BE2C (cell line): ENCODE results near the gene RNF220.

ENCODE experiments used
- DNase-seq: peaks from one replicate; pipeline ENCODE4 v3.0.0-alpha.2; 2020
- H3K27me3 ChIP-seq: fragments of 250-450 bp; sonication (Bioruptor Pico); 2 replicates; pipeline ENCODE4 v1.5.1; 2020; ENCODE audit warnings: mild to moderate bottlenecking
- H3K36me3 ChIP-seq: fragments of 250-450 bp; sonication (Bioruptor Pico); 2 replicates; pipeline ENCODE4 v1.5.1; 2020; ENCODE audit warnings: mild to moderate bottlenecking
- H3K4me1 ChIP-seq: fragments of 250-450 bp; sonication (Bioruptor Pico); 2 replicates; pipeline ENCODE4 v1.5.1; 2020
- H3K4me3 ChIP-seq: 2 replicates; pipeline ENCODE4 v1.5.1; 2011; ENCODE audit warnings: low read depth, low read length
- H3K9me3 ChIP-seq: fragments of 250-450 bp; sonication (Bioruptor Pico); 2 replicates; pipeline ENCODE4 v1.5.1; 2020
- TF ChIP-seq, protein P1 (sequence below): IDR thresholded peaks from 2 replicates; pipeline ENCODE4 v1.5.1; 2012; ENCODE audit warnings: mild to moderate bottlenecking, low read depth, low read length

RNF220 gene

DNA sequence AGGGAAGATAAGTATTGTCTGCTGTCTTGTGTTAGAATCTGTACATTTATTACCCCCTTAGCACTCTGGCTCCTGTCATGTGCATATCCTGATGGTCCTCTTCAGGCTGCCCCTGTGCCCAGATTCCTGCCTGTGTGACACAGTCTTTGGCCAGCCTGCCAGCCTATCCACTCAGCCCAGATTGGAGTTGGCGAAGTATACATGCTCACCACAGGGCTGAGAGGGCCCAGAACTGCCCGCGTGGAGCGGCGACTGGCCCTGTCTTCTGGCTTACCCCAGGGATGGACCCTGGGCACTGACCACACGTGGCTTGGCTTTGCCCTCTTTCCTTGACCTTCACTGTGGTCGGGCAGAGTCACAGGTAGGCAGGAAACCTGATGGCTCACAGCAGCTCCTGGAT is 11.4 kb downstream of the RNF220 start:
- DNase-seq: no peak
- no peaks in the 10 kb centered on the region for H3K36me3 ChIP-seq
- H3K27me3 ChIP-seq: peaks cover 93% of the 10 kb centered on the region

DNA sequence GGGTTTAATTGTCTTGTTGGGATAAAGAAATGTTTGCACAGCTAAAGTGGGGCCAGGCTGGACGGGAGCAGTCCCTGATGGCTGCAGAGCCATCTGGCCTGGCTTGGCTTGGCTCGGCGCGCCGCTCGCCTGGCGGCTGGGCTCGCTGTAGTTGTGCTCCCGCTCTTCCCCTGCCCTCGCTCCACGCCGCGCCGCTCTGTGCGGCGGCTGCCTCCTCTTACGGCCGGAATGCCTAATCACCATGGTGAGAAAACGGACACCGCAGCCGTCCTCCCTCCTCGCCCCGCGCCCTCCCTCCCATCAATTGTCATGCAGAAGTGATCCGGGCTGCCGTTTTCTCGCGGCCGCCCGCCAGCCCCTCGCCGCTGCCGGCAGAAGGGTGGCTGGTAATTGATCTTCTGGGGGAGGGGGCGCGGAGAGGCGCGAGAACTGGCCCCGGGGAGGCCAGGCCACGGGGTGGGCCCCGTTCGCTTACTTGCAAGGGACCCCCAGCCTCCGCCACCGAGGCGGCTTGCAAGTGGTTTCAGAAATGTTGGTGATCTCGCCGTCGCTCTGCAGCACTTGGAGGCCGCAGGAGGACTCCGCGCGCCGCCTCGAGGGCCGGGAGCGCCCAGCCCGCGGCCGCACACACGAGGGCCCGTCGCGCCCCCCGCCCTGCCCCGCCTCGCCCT is 12.4 kb downstream of the RNF220 start:
- Histone ChIP-seq H3K4me3 (no peak overlapping the region), H3K27me3 (peaks cover 89% of the 10 kb centered on the region)
- peak; percentile 28 for DNase-seq

More for the DNA sequence above, 11.4 kb downstream of the RNF220 start:
- H3K4me1 ChIP-seq: no peaks in the 10 kb centered on the region
- no peaks in the 10 kb centered on the region for H3K9me3 ChIP-seq
- H3K4me3 ChIP-seq: no peak overlapping the region
- TF ChIP-seq, protein P1, sequence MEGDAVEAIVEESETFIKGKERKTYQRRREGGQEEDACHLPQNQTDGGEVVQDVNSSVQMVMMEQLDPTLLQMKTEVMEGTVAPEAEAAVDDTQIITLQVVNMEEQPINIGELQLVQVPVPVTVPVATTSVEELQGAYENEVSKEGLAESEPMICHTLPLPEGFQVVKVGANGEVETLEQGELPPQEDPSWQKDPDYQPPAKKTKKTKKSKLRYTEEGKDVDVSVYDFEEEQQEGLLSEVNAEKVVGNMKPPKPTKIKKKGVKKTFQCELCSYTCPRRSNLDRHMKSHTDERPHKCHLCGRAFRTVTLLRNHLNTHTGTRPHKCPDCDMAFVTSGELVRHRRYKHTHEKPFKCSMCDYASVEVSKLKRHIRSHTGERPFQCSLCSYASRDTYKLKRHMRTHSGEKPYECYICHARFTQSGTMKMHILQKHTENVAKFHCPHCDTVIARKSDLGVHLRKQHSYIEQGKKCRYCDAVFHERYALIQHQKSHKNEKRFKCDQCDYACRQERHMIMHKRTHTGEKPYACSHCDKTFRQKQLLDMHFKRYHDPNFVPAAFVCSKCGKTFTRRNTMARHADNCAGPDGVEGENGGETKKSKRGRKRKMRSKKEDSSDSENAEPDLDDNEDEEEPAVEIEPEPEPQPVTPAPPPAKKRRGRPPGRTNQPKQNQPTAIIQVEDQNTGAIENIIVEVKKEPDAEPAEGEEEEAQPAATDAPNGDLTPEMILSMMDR: no peak

DNA sequence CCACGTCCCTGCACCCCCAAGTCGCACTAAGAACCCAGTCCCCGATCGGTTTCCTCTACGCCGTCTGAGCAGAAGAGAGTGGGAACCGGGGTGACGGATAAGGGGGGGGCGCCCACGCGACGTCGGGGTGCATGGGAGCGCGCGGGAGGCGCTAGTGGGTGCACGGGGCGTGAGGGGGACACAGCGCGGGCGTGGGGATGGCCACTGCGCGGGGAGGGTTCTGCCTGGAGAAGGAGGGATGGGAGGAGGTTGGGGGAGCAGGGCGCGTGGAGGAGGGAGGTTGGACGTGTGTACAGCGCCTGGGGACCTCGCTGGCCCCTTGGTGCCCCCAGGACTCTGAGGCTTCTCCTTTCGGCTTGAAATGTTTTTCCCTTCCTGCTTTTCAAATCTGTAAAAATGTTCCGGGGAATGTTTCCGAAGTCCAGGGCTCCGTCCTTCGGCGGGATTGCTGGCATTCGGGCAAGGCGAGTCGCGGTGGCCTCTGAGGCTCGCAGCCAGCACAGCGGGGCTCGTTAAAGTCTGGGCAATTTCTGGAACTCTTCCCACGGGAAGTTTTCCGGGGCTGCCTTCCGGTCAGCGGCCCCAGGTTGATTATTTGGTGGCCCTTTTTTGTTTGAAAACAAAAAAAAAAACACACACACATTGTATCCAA is 13.1 kb downstream of the RNF220 start:
- TF ChIP-seq, protein P1: no peak
- Histone ChIP-seq H3K36me3 (no peaks in the 10 kb centered on the region), H3K4me1 (no peaks in the 10 kb centered on the region), H3K4me3 (no peak overlapping the region), H3K9me3 (no peaks in the 10 kb centered on the region), H3K27me3 (peaks cover 87% of the 10 kb centered on the region)
- DNase-seq: no peak

More for the DNA sequence above, 12.4 kb downstream of the RNF220 start:
- no peaks in the 10 kb centered on the region for H3K4me1 ChIP-seq
- TF ChIP-seq, protein P1: no peak
- H3K36me3 ChIP-seq: no peaks in the 10 kb centered on the region
- no peaks in the 10 kb centered on the region for H3K9me3 ChIP-seq

DNA sequence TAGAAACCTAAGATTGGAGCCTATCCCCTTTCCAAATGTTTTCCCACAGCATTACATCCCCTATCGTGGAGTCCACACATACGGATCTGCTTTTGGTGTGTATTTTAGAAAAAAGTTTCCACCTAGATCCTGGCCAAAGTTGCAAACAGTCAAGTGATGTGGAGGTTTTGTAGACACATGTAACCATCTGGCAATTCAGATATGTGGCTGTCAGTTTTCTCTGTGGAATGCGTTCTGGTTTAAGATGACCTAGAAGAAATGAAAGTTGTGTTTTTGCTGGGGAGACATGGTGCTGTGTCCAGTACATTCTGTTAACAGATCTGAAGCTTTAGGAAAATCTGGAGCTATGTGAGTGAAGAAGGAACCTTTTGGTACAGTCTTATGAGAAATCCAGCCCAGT is 14.8 kb downstream of the RNF220 start:
- Histone ChIP-seq H3K4me1 (no peaks in the 10 kb centered on the region), H3K27me3 (peaks cover 85% of the 10 kb centered on the region), H3K9me3 (no peaks in the 10 kb centered on the region), H3K36me3 (no peaks in the 10 kb centered on the region), H3K4me3 (no peak overlapping the region)
- DNase-seq: no peak
- TF ChIP-seq, protein P1: no peak

DNA sequence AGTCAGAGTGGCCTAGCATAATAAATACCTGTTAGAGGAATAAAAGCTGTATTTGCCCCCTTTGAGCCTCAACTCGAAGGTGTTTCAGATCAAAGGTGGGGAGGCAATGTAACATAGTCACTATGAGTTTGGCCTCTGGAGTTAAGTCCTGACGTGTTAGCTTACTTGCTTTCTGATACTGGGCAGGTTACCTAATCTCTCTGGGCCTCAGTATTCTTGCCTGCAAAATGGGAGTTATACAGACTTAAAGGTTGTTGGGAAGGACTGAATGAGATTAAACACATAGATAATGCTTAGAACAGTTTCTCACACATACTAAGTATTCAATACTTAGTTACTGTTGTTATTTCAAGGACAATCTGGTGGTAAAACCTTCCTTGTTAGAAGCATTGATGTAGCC is 15.5 kb downstream of the RNF220 start:
- DNase-seq: no peak
- TF ChIP-seq, protein P1: no peak
- peaks cover 87% of the 10 kb centered on the region for H3K27me3 ChIP-seq
- no peaks in the 10 kb centered on the region for H3K9me3 ChIP-seq
- H3K4me1 ChIP-seq: no peaks in the 10 kb centered on the region
- H3K36me3 ChIP-seq: no peaks in the 10 kb centered on the region
- H3K4me3 ChIP-seq: no peak overlapping the region

DNA sequence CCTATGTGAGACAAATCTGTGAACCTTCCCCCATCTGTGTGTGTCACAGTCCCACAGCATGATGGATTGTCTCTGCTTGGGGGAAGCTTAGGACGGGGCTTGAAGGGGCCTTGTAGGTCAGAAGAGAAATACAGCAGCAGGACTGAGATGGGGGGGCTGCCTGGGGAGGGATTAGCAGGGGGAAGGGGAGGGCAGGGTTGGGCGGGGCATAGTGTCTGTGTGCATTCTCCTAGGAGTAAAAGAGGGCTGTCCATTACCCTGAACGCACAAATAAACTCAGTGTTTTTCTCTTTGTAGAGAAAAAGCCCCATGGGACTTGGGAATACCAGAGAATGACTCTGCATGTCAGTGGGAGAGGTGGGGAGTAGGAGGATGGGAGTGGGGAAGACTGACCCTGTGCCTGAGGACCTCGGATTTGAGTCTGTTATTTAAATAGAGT is 16.4 kb downstream of the RNF220 start:
- H3K4me3 ChIP-seq: no peak overlapping the region
- TF ChIP-seq, protein P1: no peak
- H3K9me3 ChIP-seq: no peaks in the 10 kb centered on the region
- H3K27me3 ChIP-seq: peaks cover 78% of the 10 kb centered on the region
- no peak for DNase-seq
- no peaks in the 10 kb centered on the region for H3K36me3 ChIP-seq
- no peaks in the 10 kb centered on the region for H3K4me1 ChIP-seq
